ENCODE measurements around the gene MACO1. TPM values are rescaled to one million over a fixed set of nuclear protein-coding genes. Genes with fewer than 3 reads are reported as not detected.

The MACO1 gene
- total RNA-seq, 1 experiment from 2014 or later, result 22.9 TPM

DNA sequence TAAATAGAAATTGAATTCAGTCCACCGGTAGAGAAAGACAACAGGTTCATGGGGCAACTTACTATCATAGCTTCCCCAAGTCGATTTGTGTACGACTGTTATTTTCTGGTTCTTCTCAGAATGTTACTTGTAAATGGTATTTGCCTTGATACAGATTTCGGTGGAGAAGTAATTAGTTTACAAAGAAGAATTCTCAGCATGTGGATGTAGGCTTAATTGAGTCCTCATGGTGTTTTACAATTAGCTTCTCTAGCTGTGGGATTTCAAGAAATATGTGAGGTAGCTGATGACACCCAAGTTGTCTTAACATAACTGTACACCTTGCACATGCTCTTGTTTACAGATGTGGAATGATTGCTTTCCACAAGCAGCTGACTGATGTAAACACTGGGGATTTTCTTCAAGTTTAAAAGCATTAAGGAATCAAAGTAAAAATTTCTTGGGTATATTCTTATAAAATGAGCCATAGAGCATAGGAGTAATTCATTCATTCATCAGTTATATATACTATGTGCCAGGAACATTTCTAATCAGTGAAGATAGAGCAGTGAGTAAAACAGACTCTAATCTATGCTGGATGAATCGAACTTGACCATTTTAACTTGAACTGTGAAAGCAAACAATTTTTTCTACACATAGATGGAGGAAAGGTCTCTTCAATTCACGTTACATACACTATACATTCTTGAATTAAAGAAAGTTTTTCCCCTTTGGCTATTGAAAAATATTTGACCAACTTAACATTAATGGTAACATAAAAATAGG is 1.4 kb downstream of the MACO1 start:
- Histone ChIP-seq H3K27me3 (replicated peaks; ENCODE audit: insufficient read depth, low read depth, low read length, poor library complexity) (no peaks in the 10 kb centered on the region), H3K36me3 (ENCODE audit: insufficient read depth, low read length, poor library complexity, severe bottlenecking) (no peaks in the 10 kb centered on the region), H3K4me1 (ENCODE audit: insufficient read depth, low read length, poor library complexity, severe bottlenecking) (peaks cover 38% of the 10 kb centered on the region), H3K4me3 (ENCODE audit: low read depth, low read length, poor library complexity, severe bottlenecking) (peak overlapping the region; percentile 84), H3K9me3 (ENCODE audit: low read depth, low read length, poor library complexity, severe bottlenecking) (no peaks in the 10 kb centered on the region), H3K27ac (ENCODE audit: low read depth, low read length, poor library complexity, severe bottlenecking) (no peak overlapping the region)
- TF ChIP-seq, protein P1, sequence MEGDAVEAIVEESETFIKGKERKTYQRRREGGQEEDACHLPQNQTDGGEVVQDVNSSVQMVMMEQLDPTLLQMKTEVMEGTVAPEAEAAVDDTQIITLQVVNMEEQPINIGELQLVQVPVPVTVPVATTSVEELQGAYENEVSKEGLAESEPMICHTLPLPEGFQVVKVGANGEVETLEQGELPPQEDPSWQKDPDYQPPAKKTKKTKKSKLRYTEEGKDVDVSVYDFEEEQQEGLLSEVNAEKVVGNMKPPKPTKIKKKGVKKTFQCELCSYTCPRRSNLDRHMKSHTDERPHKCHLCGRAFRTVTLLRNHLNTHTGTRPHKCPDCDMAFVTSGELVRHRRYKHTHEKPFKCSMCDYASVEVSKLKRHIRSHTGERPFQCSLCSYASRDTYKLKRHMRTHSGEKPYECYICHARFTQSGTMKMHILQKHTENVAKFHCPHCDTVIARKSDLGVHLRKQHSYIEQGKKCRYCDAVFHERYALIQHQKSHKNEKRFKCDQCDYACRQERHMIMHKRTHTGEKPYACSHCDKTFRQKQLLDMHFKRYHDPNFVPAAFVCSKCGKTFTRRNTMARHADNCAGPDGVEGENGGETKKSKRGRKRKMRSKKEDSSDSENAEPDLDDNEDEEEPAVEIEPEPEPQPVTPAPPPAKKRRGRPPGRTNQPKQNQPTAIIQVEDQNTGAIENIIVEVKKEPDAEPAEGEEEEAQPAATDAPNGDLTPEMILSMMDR (conservative IDR thresholded peaks at IDR 0.05; ENCODE audit: low read depth, low read length), result no peak
- no peak for TF ChIP-seq EZH2 (IDR thresholded peaks at IDR 0.05; ENCODE audit: borderline replicate concordance, low read depth, low read length, poor library complexity, severe bottlenecking)
- peak; percentile 12 for DNase-seq (ENCODE audit: low spot score)
- ChIA-PET POLR2A (ENCODE audit: low non-redundant PET) (no interaction called here), CTCF (interaction anchor here (0.7 kb wide), 1 partner anchor 85 kb away, joined by 3 read pairs; no protein-coding TSS in a partner anchor)
- BruUV-seq (replicated peaks), result no TSS peak
- intact Hi-C loops (cut with micrococcal nuclease; ENCODE audit: unreplicated experiment), result no loop called here

DNA sequence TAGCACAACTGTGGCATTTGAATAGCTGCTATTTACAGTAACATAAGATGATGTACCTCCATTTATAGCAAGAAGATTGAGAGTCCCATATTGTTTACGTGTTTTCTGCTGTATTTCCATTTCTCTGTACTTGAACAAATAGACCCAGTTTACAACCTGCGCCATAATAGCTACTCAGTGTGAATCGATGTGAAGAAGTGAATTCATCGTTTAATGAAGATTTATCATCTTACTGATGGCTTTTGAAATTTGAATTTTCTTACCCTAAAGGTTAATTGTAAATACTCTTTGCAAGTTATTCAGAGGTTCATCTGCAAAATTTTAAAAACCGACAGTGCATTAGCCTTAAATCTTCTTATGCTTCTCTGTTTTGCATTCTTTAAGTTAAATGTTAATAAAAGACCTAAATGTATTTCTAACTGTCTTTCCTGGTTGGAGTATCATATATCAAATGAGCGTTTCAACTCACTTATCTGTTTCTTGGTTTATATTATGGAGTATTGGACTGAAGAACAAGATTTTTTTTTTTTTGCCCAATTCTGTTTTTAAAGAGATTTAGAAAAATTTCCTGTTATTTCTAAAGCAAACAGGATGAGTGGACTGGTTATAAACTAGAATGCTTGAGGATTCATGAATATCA is 2.2 kb downstream of the MACO1 start:
- peaks cover 38% of the 10 kb centered on the region for H3K4me1 ChIP-seq (ENCODE audit: insufficient read depth, low read length, poor library complexity, severe bottlenecking)
- H3K9me3 ChIP-seq (ENCODE audit: low read depth, low read length, poor library complexity, severe bottlenecking), result no peaks in the 10 kb centered on the region
- no peak for DNase-seq (ENCODE audit: low spot score)
- H3K27ac ChIP-seq (ENCODE audit: low read depth, low read length, poor library complexity, severe bottlenecking), result no peak overlapping the region
- H3K4me3 ChIP-seq (ENCODE audit: low read depth, low read length, poor library complexity, severe bottlenecking), result no peak overlapping the region
- TF ChIP-seq EZH2 (IDR thresholded peaks at IDR 0.05; ENCODE audit: borderline replicate concordance, low read depth, low read length, poor library complexity, severe bottlenecking), result no peak
- TF ChIP-seq, protein P1 (conservative IDR thresholded peaks at IDR 0.05; ENCODE audit: low read depth, low read length), result no peak
- intact Hi-C loops (cut with micrococcal nuclease; ENCODE audit: unreplicated experiment), result no loop called here
- no peaks in the 10 kb centered on the region for H3K27me3 ChIP-seq (replicated peaks; ENCODE audit: insufficient read depth, low read depth, low read length, poor library complexity)
- ChIA-PET CTCF (no interaction called here), POLR2A (ENCODE audit: low non-redundant PET) (no interaction called here)
- BruUV-seq (replicated peaks), result TSS peak; percentile 47
- no peaks in the 10 kb centered on the region for H3K36me3 ChIP-seq (ENCODE audit: insufficient read depth, low read length, poor library complexity, severe bottlenecking)

DNA sequence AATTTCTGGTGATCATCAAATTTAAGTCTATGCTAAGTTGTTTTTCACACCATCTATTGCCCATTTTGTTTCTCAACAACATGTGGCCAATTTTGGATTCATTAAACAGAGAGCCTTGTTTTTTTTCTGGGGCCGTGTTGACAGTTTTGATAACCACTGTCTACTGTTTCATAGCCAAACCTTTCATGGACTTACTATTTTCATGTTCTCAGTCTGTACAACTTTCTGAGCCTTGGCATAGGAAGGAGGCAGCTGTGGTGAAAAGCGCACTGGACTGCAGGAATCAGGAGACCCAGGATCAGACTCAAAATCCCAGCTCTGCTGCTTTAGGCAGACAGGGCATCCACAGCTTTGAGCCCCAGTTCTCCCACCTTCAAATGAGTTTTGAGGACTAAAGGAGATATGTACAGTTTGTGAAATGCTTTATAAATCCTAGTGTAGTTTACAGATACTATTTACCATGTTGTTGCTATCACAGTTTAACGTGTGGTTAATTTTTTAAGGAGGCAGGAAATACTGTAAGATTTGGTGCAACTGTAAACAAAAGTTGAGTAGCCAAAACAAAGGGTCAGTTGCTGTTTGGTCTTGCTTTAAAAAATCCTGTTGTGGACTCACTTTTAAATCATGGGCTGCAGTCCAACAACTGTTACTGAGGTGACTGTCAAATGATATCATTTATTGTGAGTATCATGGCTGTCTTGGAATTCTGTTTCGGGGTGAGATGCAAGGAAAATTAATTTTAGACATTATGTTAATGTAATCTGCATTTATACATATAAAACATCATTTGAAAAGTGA is 2.9 kb downstream of the MACO1 start:
- intact Hi-C loops (cut with micrococcal nuclease; ENCODE audit: unreplicated experiment), result no loop called here
- Histone ChIP-seq H3K4me1 (ENCODE audit: insufficient read depth, low read length, poor library complexity, severe bottlenecking) (peaks cover 38% of the 10 kb centered on the region), H3K9me3 (ENCODE audit: low read depth, low read length, poor library complexity, severe bottlenecking) (no peaks in the 10 kb centered on the region), H3K27me3 (replicated peaks; ENCODE audit: insufficient read depth, low read depth, low read length, poor library complexity) (no peaks in the 10 kb centered on the region), H3K36me3 (ENCODE audit: insufficient read depth, low read length, poor library complexity, severe bottlenecking) (no peaks in the 10 kb centered on the region), H3K27ac (ENCODE audit: low read depth, low read length, poor library complexity, severe bottlenecking) (no peak overlapping the region), H3K4me3 (ENCODE audit: low read depth, low read length, poor library complexity, severe bottlenecking) (no peak overlapping the region)
- TF ChIP-seq EZH2 (IDR thresholded peaks at IDR 0.05; ENCODE audit: borderline replicate concordance, low read depth, low read length, poor library complexity, severe bottlenecking), result no peak
- TF ChIP-seq, protein P1 (conservative IDR thresholded peaks at IDR 0.05; ENCODE audit: low read depth, low read length), result no peak
- POLR2A ChIA-PET (ENCODE audit: low non-redundant PET), result no interaction called here
- CTCF ChIA-PET, result no interaction called here
- no peak for DNase-seq (ENCODE audit: low spot score)
- no TSS peak for BruUV-seq (replicated peaks)
